IPS-20b (cell line): ENCODE results near the gene RALGPS1.

Source experiments
- H3K27ac ChIP-seq: one replicate; pipeline ENCODE4 v1.5.1; 2013; ENCODE audit warnings: low read length
- H3K27me3 ChIP-seq: 2 replicates; pipeline ENCODE4 v1.6.1; 2013; ENCODE audit warnings: mild to moderate bottlenecking, low read length, inconsistent platforms; ENCODE audit not compliant: insufficient read depth
- H3K36me3 ChIP-seq: 2 replicates; pipeline ENCODE4 v1.6.1; 2013; ENCODE audit warnings: low read depth, mild to moderate bottlenecking, inconsistent platforms, low read length, moderate library complexity; ENCODE audit not compliant: insufficient read depth
- H3K4me1 ChIP-seq: 2 replicates; pipeline ENCODE4 v1.6.1; 2013; ENCODE audit warnings: mild to moderate bottlenecking, control low read depth, inconsistent platforms, low read length, moderate library complexity; ENCODE audit not compliant: insufficient read depth
- H3K4me3 ChIP-seq: 2 replicates; pipeline ENCODE4 v1.5.1; 2013; ENCODE audit warnings: mild to moderate bottlenecking, low read length, inconsistent platforms
- H3K9ac ChIP-seq: 2 replicates; pipeline ENCODE4 v1.6.1; 2013; ENCODE audit warnings: low read depth, mild to moderate bottlenecking, inconsistent platforms, low read length, moderate library complexity
- H3K9me3 ChIP-seq: 2 replicates; pipeline ENCODE4 v1.6.1; 2013; ENCODE audit warnings: mild to moderate bottlenecking, low read depth, low read length, inconsistent platforms; ENCODE audit not compliant: insufficient read depth

Gene RALGPS1

GRCh38 chr9:127154390-127155191 is 240.0 kb downstream of the RALGPS1 start:
- Histone ChIP-seq H3K27ac (no peak overlapping the region), H3K36me3 (no peaks in the 10 kb centered on the region), H3K4me3 (no peak overlapping the region), H3K27me3 (no peaks in the 10 kb centered on the region), H3K9me3 (no peaks in the 10 kb centered on the region), H3K4me1 (peaks cover 7% of the 10 kb centered on the region; the same call in 1 of the 2 replicates), H3K9ac (no peak overlapping the region)

DNA sequence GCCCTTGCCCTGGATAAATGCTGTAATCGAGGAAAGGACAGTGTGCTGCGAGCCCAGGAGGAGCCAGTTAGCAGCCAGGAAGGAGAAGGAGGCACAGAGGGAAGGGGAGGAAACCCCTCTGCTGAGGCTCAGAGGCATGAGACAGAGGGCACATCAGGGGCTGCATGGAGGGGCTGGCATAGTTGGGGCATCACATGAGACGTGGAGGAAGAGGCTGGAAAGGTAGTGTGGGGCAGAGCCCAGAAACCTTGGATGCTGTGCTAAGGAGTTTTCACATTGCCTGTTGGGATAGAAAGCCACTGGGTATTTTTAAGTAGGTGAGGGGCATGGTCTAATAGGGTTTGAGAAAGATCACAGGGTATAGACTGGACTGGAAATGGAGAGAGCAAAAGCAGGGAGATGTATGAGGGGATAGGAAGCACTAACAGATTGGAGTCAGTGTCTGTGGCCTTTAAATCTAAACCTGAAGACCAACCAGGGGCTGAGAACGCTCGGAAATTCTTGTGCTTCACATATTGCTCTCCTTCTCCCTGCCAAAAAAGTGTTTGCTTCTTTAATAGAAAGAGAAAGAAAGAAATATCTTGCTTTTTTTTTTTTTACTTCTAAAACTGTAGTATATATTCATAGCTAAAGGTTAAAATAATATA is 240.9 kb downstream of the RALGPS1 start:
- H3K4me3 ChIP-seq, result no peak overlapping the region
- no peak overlapping the region for H3K27ac ChIP-seq
- peaks cover 12% of the 10 kb centered on the region; the same call in 1 of the 2 replicates for H3K4me1 ChIP-seq
- H3K27me3 ChIP-seq, result no peaks in the 10 kb centered on the region
- H3K9ac ChIP-seq, result no peak overlapping the region
- no peaks in the 10 kb centered on the region for H3K9me3 ChIP-seq
- no peaks in the 10 kb centered on the region for H3K36me3 ChIP-seq

DNA sequence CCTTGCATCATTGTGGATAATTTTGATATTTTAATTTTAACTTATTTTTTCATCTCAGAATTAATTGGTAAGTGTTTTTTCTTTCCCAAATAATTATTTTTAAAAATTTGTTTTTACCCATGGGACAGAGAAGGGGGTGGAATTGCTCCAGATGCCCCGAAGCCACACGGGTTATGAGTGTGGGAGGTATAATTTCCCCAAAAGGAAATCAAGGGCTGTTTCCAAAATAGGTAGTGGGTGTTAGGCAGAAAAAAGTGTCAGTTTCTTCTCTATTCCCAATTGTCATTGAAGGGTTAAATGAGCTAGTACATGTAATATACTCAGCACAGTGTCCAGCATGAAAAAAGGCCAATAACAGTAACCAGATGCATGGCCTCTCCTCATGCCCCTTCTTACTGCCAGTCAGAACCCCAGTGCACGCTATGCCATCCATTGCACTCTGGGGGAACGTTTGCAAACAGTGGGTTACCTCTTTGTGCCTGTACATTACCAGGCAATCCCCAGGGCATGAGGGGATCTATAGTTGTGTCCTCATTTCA is 244.3 kb downstream of the RALGPS1 start:
- peaks cover 16% of the 10 kb centered on the region; the same call in 1 of the 2 replicates for H3K4me1 ChIP-seq

GRCh38 chr9:127159325-127159801 is 244.8 kb downstream of the RALGPS1 start:
- Histone ChIP-seq H3K4me1 (peaks cover 16% of the 10 kb centered on the region; the same call in 1 of the 2 replicates), H3K9me3 (no peaks in the 10 kb centered on the region), H3K9ac (peak overlapping the region; percentile 35; the same call in 1 of the 2 replicates), H3K36me3 (no peaks in the 10 kb centered on the region), H3K27me3 (no peaks in the 10 kb centered on the region), H3K27ac (no peak overlapping the region), H3K4me3 (peak overlapping the region; percentile 3; the same call in 1 of the 2 replicates)

More for the DNA sequence above, 244.3 kb downstream of the RALGPS1 start:
- H3K27ac ChIP-seq, result no peak overlapping the region
- H3K27me3 ChIP-seq, result no peaks in the 10 kb centered on the region
- H3K4me3 ChIP-seq, result no peak overlapping the region
- H3K36me3 ChIP-seq, result no peaks in the 10 kb centered on the region
- H3K9ac ChIP-seq, result peak overlapping the region; percentile 35; the same call in 1 of the 2 replicates
- H3K9me3 ChIP-seq, result no peaks in the 10 kb centered on the region

DNA sequence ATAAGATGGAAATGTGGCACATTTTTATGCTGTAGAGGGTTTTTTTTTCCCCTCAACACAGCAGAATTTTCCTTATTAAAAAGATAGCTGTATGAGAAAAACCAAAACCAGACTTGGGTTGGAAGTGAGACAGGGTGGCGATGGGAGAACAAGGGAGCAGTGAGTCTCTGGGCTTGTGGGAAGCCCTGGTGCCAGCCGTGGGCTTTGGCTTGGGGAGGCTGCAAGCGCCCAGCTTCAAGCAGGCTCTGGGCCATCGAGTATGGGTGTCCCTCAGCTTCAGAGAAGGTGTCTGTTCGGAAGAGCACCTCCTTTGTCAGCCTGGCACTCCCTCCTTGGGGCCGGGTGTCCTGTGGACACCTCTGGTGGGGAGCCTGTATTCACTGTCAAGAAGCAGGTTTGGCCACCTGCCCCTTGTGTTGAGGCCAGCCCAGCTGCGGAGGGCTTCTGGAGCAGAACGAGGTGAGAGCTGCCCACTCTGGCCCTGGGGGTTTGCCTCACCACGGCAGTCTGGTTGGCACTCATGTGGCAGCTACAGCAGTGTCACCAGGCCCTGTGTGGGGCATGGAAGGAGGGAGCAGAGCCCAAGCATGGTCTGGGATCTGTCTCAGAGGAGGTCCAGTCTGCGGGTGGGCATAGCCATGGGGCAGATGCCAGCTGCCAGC is 245.5 kb downstream of the RALGPS1 start:
- H3K9ac ChIP-seq, result no peak overlapping the region
- H3K36me3 ChIP-seq, result no peaks in the 10 kb centered on the region
- H3K4me3 ChIP-seq, result peak overlapping the region; percentile 3; the same call in 1 of the 2 replicates
- H3K27ac ChIP-seq, result no peak overlapping the region
- peaks cover 19% of the 10 kb centered on the region; the same call in 1 of the 2 replicates for H3K4me1 ChIP-seq
- no peaks in the 10 kb centered on the region for H3K9me3 ChIP-seq
- no peaks in the 10 kb centered on the region for H3K27me3 ChIP-seq

DNA sequence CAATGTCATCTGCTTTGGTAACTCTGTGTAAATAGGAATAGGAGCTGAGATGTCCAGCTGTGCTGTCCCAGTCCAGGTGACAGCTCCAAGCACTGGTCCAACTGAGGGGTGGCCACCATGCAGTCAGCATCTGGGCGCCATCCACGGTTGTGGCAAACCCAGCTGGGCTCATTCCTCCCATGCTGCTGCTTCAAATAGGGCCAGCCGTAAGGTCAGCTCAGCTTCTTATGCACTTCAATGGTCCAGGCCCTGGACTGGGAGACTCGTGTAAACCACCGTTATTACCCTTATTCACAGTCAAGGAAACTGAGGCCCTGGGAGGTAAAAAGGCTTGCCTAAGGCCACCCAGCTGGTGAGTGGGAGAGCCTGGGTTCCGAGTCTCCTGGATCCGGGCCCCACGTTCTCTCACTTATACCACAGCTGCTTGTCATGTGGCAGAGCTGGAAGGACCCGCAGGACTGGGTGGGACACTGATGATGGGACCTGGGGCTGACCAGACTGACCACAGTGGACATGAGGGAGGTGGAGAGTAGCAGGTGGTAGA is 246.6 kb downstream of the RALGPS1 start:
- Histone ChIP-seq H3K36me3 (no peaks in the 10 kb centered on the region), H3K27ac (no peak overlapping the region), H3K9me3 (no peaks in the 10 kb centered on the region), H3K4me3 (no peak overlapping the region), H3K4me1 (peaks cover 22% of the 10 kb centered on the region; the same call in 1 of the 2 replicates), H3K9ac (no peak overlapping the region), H3K27me3 (no peaks in the 10 kb centered on the region)

DNA sequence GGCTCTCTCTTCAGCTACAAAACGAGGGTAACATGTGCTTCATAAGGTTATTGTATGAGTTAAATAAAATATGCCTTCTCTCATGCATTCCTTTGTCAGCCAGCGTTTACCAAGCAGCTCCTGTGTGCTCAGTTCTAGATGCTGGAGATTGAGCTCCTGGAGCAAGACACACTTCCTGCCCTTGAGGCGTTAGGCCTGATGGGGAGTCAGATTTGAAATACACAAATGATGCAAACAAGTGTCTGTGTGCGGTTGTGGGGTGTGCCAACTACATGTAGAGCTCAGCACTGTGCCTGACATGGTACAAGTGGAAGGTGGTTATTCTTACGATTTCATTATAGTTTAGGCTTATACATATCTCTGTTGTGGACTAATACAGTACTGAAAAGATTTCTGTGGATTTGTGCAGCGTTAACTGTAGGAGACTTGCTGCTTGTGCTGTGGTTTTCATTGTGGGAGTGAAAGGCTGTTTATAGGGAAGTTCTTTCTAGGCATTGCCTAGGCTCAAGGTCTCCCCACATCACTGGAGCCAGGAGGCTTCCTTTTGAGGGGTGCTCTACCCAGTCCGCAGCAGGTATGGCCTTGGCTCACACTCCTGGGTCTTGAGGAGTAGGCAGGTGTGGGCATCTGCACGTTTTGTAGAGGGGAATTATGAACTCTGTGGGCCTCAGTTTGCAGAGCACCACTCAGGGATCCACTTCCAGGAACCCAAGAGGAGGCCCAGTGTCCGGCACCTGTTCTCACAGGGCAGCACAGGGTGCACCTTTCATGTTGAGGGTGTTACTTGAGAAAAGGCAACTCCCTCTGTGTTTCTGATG is 247.7 kb downstream of the RALGPS1 start:
- Histone ChIP-seq H3K27ac (no peak overlapping the region), H3K4me3 (no peak overlapping the region), H3K4me1 (peaks cover 22% of the 10 kb centered on the region; the same call in 1 of the 2 replicates), H3K27me3 (no peaks in the 10 kb centered on the region), H3K9ac (no peak overlapping the region), H3K36me3 (no peaks in the 10 kb centered on the region), H3K9me3 (no peaks in the 10 kb centered on the region)

DNA sequence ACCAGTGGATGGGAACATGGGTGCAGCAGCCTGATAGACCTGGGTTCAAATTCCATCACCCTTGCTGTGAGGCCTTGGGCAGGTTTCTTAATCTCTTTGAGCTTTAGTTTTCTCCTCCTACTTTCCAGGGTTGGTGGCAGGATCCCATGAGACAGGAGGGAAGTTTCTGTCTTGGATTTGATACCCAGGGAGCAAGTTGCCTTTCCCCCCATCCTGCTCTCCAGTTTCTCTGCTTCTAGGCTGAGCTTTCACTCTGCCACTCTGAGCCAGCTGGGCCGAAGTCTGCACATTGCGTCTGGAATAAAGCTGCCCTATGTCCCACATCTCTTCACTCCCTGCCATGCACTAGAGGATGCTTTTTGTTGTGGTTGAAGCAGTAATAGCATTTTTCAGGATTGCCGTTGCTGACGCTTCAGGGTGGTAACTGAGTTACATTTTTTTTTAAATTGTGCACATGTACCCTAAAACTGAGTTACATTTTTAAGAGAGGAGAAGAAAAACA is 248.3 kb downstream of the RALGPS1 start:
- Histone ChIP-seq H3K27me3 (no peaks in the 10 kb centered on the region), H3K27ac (no peak overlapping the region), H3K36me3 (no peaks in the 10 kb centered on the region), H3K9me3 (no peaks in the 10 kb centered on the region), H3K4me3 (no peak overlapping the region), H3K4me1 (peaks cover 22% of the 10 kb centered on the region; the same call in 1 of the 2 replicates), H3K9ac (no peak overlapping the region)

- Histone ChIP-seq H3K36me3 (no peaks in the 10 kb centered on the region), H3K4me3 (no peak overlapping the region), H3K9ac (no peak overlapping the region), H3K9me3 (no peaks in the 10 kb centered on the region), H3K4me1 (peaks cover 22% of the 10 kb centered on the region; the same call in 1 of the 2 replicates), H3K27me3 (no peaks in the 10 kb centered on the region), H3K27ac (no peak overlapping the region)
These were observed 248.8 kb downstream of the RALGPS1 start for GRCh38 chr9:127163409-127163808.

- Histone ChIP-seq H3K4me1 (peaks cover 10% of the 10 kb centered on the region; the same call in 1 of the 2 replicates), H3K36me3 (no peaks in the 10 kb centered on the region), H3K9me3 (no peaks in the 10 kb centered on the region)
These were observed 250.5 kb downstream of the RALGPS1 start for GRCh38 chr9:127165116-127165515.

More at GRCh38 chr9:127165116-127165515, 250.5 kb downstream of the RALGPS1 start:
- Histone ChIP-seq H3K27me3 (no peaks in the 10 kb centered on the region), H3K27ac (no peak overlapping the region), H3K9ac (no peak overlapping the region), H3K4me3 (no peak overlapping the region)
